ENCODE data around the gene EOMES.

Gene EOMES

GRCh38 chr3:27680517-27681246, 41.4 kb downstream of the EOMES start:
- DNase-seq = no peak

- DNase-seq = no peak
Observed at GRCh38 chr3:27679691-27680090, 42.4 kb downstream of the EOMES start.

GRCh38 chr3:27678234-27678633, 43.9 kb downstream of the EOMES start:
- DNase-seq = no peak

- DNase-seq = peak; percentile 61
Observed at GRCh38 chr3:27677565-27677964, 44.6 kb downstream of the EOMES start.

GRCh38 chr3:27675287-27675686, 46.8 kb downstream of the EOMES start:
- DNase-seq = no peak

- DNase-seq = no peak
Observed at GRCh38 chr3:27673701-27674100, 48.4 kb downstream of the EOMES start.

- no peak for DNase-seq
Observed at GRCh38 chr3:27671101-27671500, 51.0 kb downstream of the EOMES start.

- no peak for DNase-seq
Observed at GRCh38 chr3:27670619-27671018, 51.5 kb downstream of the EOMES start.

- no peak for DNase-seq
Observed at GRCh38 chr3:27669591-27669990, 52.5 kb downstream of the EOMES start.

GRCh38 chr3:27667751-27668150, 54.4 kb downstream of the EOMES start:
- no peak for DNase-seq

GRCh38 chr3:27666708-27667107, 55.4 kb downstream of the EOMES start:
- no peak for DNase-seq

- DNase-seq = no peak
Observed at GRCh38 chr3:27666272-27666671, 55.9 kb downstream of the EOMES start.
